ENCODE results near the gene IFIT1B. TPM values are rescaled to one million over a fixed set of nuclear protein-coding genes. Genes with fewer than 3 reads are reported as not detected.

Gene IFIT1B
- total and polyA plus RNA-seq, 9 of the 15 experiments (the other 6 are each of a cell fraction or from before 2014, with no cell fraction given) = not detected

DNA sequence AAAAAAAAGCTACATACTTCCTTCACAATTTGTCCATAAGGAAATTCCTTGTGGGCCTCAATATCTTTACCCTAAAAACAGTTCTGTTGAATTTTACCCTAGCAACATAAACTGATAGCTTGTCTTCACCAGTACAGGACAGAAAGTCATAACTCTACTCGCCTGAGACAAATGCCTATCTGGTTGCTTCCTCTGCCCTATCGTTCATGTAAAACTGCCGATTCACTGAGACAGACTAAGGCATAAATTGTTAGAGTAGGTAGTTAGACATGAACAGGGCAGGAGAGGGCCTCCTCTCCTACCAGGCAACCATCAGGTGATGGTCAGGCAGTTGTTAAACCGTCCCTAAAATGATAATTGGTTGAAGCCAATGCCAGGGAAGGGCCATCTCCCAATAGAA lies 25.1 kb upstream of the IFIT1B start (continued):
- TF ChIP-seq MGA (IDR thresholded peaks at IDR 0.05) = no peak
- no peak for TF ChIP-seq ZNF589 (CRISPR knock-in tag; IDR thresholded peaks at IDR 0.05; ENCODE audit: low read depth)
- TF ChIP-seq, protein P1, sequence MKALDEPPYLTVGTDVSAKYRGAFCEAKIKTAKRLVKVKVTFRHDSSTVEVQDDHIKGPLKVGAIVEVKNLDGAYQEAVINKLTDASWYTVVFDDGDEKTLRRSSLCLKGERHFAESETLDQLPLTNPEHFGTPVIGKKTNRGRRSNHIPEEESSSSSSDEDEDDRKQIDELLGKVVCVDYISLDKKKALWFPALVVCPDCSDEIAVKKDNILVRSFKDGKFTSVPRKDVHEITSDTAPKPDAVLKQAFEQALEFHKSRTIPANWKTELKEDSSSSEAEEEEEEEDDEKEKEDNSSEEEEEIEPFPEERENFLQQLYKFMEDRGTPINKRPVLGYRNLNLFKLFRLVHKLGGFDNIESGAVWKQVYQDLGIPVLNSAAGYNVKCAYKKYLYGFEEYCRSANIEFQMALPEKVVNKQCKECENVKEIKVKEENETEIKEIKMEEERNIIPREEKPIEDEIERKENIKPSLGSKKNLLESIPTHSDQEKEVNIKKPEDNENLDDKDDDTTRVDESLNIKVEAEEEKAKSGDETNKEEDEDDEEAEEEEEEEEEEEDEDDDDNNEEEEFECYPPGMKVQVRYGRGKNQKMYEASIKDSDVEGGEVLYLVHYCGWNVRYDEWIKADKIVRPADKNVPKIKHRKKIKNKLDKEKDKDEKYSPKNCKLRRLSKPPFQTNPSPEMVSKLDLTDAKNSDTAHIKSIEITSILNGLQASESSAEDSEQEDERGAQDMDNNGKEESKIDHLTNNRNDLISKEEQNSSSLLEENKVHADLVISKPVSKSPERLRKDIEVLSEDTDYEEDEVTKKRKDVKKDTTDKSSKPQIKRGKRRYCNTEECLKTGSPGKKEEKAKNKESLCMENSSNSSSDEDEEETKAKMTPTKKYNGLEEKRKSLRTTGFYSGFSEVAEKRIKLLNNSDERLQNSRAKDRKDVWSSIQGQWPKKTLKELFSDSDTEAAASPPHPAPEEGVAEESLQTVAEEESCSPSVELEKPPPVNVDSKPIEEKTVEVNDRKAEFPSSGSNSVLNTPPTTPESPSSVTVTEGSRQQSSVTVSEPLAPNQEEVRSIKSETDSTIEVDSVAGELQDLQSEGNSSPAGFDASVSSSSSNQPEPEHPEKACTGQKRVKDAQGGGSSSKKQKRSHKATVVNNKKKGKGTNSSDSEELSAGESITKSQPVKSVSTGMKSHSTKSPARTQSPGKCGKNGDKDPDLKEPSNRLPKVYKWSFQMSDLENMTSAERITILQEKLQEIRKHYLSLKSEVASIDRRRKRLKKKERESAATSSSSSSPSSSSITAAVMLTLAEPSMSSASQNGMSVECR (CRISPR knock-in tag; IDR thresholded peaks at IDR 0.05) = no peak
- peak; percentile 37; the same call in 1 of the 2 replicates for TF ChIP-seq ZNF316 (IDR thresholded peaks at IDR 0.05)
- TF ChIP-seq PRPF4 (IDR thresholded peaks at IDR 0.05; ENCODE audit: insufficient read depth, low read depth, low read length, poor library complexity, severe bottlenecking) = no peak
- no peak for TF ChIP-seq DIDO1 (tag; IDR thresholded peaks at IDR 0.05; ENCODE audit: low read depth)
- TF ChIP-seq ZNF695 (CRISPR knock-in tag; IDR thresholded peaks at IDR 0.05) = no peak
- no peak for TF ChIP-seq EP400 (IDR thresholded peaks at IDR 0.05)
- TF ChIP-seq TAL1 (IDR thresholded peaks at IDR 0.05) = peak; percentile 25; the same call in 1 of the 2 replicates
- TF ChIP-seq ZNF280A (IDR thresholded peaks at IDR 0.05; ENCODE audit: low read depth, partially characterized antibody) = no peak
- no peak for TF ChIP-seq ZNF644 (tag; IDR thresholded peaks at IDR 0.05; ENCODE audit: low read depth)

Data from K562 (cell line).